GM23248 (cell line): ENCODE results near the gene TUBAL3. TPM values are rescaled to one million over a fixed set of nuclear protein-coding genes. Genes with fewer than 3 reads are reported as not detected.

Source experiments
- DNase-seq: peaks from one replicate; pipeline ENCODE4 v3.0.0-alpha.2; 2015
- H2AFZ ChIP-seq: fragments of 200-600 bp; sonication (generic); 2 replicates; pipeline ENCODE4 v1.6.1; 2016; ENCODE audit warnings: antibody characterized with exemption
- H3F3A ChIP-seq: fragments of 200-600 bp; sonication (generic); 2 replicates; pipeline ENCODE4 v1.6.1; 2016; ENCODE audit warnings: mild to moderate bottlenecking, antibody characterized with exemption, mixed run types; ENCODE audit not compliant: insufficient read depth
- H3K27ac ChIP-seq: fragments of 200-600 bp; sonication (generic); 2 replicates; pipeline ENCODE4 v1.5.1; 2016; ENCODE audit warnings: mild to moderate bottlenecking
- H3K27me3 ChIP-seq: fragments of 200-600 bp; sonication (generic); replicated peaks from 2 replicates; pipeline ENCODE4 v1.6.1; 2016; ENCODE audit warnings: mild to moderate bottlenecking; ENCODE audit not compliant: insufficient read depth
- H3K36me3 ChIP-seq: fragments of 200-600 bp; sonication (generic); 2 replicates; pipeline ENCODE4 v1.6.1; 2016; ENCODE audit warnings: low read depth, mild to moderate bottlenecking
- H3K4me1 ChIP-seq: fragments of 200-600 bp; sonication (generic); 2 replicates; pipeline ENCODE4 v1.6.1; 2016; ENCODE audit warnings: mild to moderate bottlenecking; ENCODE audit not compliant: insufficient read depth
- H3K4me2 ChIP-seq: fragments of 200-600 bp; sonication (generic); one replicate; pipeline ENCODE4 v1.6.1; 2016; ENCODE audit warnings: mild to moderate bottlenecking; ENCODE audit not compliant: unreplicated experiment
- H3K4me3 ChIP-seq: fragments of 200-600 bp; sonication (generic); 2 replicates; pipeline ENCODE4 v1.5.1; 2016; ENCODE audit warnings: mild to moderate bottlenecking
- H3K79me2 ChIP-seq: fragments of 200-600 bp; sonication (generic); 2 replicates; pipeline ENCODE4 v1.6.1; 2016; ENCODE audit warnings: mild to moderate bottlenecking; ENCODE audit not compliant: insufficient read depth
- H3K9ac ChIP-seq: fragments of 200-600 bp; sonication (generic); 2 replicates; pipeline ENCODE4 v1.6.1; 2016; ENCODE audit warnings: mild to moderate bottlenecking
- H3K9me2 ChIP-seq: fragments of 200-600 bp; sonication (generic); 2 replicates; pipeline ENCODE4 v1.6.1; 2016; ENCODE audit warnings: mixed run types, mild to moderate bottlenecking, moderate library complexity; ENCODE audit not compliant: insufficient read depth
- H3K9me3 ChIP-seq: fragments of 200-600 bp; sonication (generic); one replicate; pipeline ENCODE4 v1.6.1; 2017; ENCODE audit warnings: low read depth
- H4K20me1 ChIP-seq: fragments of 200-600 bp; sonication (generic); 2 replicates; pipeline ENCODE4 v1.6.0; 2016; ENCODE audit not compliant: insufficient read depth
- EZH2 ChIP-seq: fragments of 200-600 bp; sonication (generic); IDR thresholded peaks from 2 replicates; pipeline ENCODE4 v1.6.1; 2018; ENCODE audit warnings: antibody characterized with exemption, mild to moderate bottlenecking; ENCODE audit not compliant: insufficient read depth, poor library complexity, severe bottlenecking
- EZH2phosphoT487 ChIP-seq: fragments of 200-600 bp; sonication (generic); IDR thresholded peaks from 2 replicates; pipeline ENCODE4 v1.6.1; 2018; ENCODE audit warnings: antibody characterized with exemption, moderate library complexity, mild to moderate bottlenecking, low read depth; ENCODE audit not compliant: insufficient read depth
- WGBS, 2 experiments: methylation state at CpG; one replicate each; pipeline ENCODE4 v1.1.6; 2015 to 2017; ENCODE audit warnings: low lambda C conversion rate in 2 of 2, low coverage in 1 of 2; ENCODE audit errors: missing lambda C conversion rate in 2 of 2; 5-methylcytosine and 5-hydroxymethylcytosine counted together
- in situ Hi-C: fragments of 300-500 bp; cut with MboI; formaldehyde crosslinking; loops from 2 replicates; pipeline ENCODE4 v1.15.0; 2020
- polyA plus RNA-seq: library from polyadenylated mRNA; unstranded; fragments of >200 nt; fragmentation: Nextera tagmentation; extraction: Ambion mirVana; gene quantifications from 2 replicates; pipeline ENCODE4 v1.2.1, GENCODE V29; 2016
- total RNA-seq: library from RNA; depleted of rRNA; stranded (reverse); fragments of >200 nt; shearing (Covaris generic); gene quantifications from 2 replicates; pipeline ENCODE4 v1.2.3, GENCODE V29; 2014

Gene TUBAL3
- total and polyA plus RNA-seq, 2 experiments from 2014 or later, result not detected

GRCh38 chr10:5396556-5397300 is 7.9 kb downstream of the TUBAL3 start:
- Histone ChIP-seq H3K9me3 (no peaks in the 10 kb centered on the region), H2AFZ (no peak overlapping the region), H3K79me2 (no peaks in the 10 kb centered on the region), H3K36me3 (no peaks in the 10 kb centered on the region), H3F3A (no peaks in the 10 kb centered on the region), H3K4me3 (no peak overlapping the region), H3K9me2 (no peaks in the 10 kb centered on the region), H3K4me1 (no peaks in the 10 kb centered on the region), H4K20me1 (no peaks in the 10 kb centered on the region), H3K27ac (no peak overlapping the region), H3K4me2 (no peak overlapping the region), H3K27me3 (peaks cover 9% of the 10 kb centered on the region), H3K9ac (no peak overlapping the region)
- no peak for DNase-seq
- TF ChIP-seq EZH2 (no peak), EZH2phosphoT487 (no peak)
- 66 to 71% methylated on average over 12 of the region's 12 CpGs for WGBS, 2 experiments
- in situ Hi-C loops, result no loop called here

GRCh38 chr10:5395168-5395567 is 9.5 kb downstream of the TUBAL3 start:
- no peak for TF ChIP-seq EZH2
- no peak for TF ChIP-seq EZH2phosphoT487
- H3K9me3 ChIP-seq, result peaks cover 7% of the 10 kb centered on the region
- no peaks in the 10 kb centered on the region for H3F3A ChIP-seq
- WGBS, 2 experiments, result 79 to 81% methylated on average over 16 to 18 of the region's 18 CpGs
- no peaks in the 10 kb centered on the region for H3K36me3 ChIP-seq
- H3K4me2 ChIP-seq, result no peak overlapping the region
- in situ Hi-C loops, result no loop called here
- H3K27me3 ChIP-seq, result peaks cover 9% of the 10 kb centered on the region
- no peak overlapping the region for H2AFZ ChIP-seq
- H3K27ac ChIP-seq, result no peak overlapping the region
- no peaks in the 10 kb centered on the region for H3K79me2 ChIP-seq
- no peaks in the 10 kb centered on the region for H3K9me2 ChIP-seq
- no peak for DNase-seq
- H3K4me1 ChIP-seq, result no peaks in the 10 kb centered on the region
- H3K4me3 ChIP-seq, result no peak overlapping the region
- H4K20me1 ChIP-seq, result no peaks in the 10 kb centered on the region
- no peak overlapping the region for H3K9ac ChIP-seq

- no peaks in the 10 kb centered on the region for H3K36me3 ChIP-seq
- no peak for DNase-seq
- H3K79me2 ChIP-seq, result no peaks in the 10 kb centered on the region
- 68 to 70% methylated on average over 14 of the region's 14 CpGs for WGBS, 2 experiments
- no peaks in the 10 kb centered on the region for H4K20me1 ChIP-seq
- in situ Hi-C loops, result no loop called here
- no peak overlapping the region for H3K4me3 ChIP-seq
- H3K4me2 ChIP-seq, result no peak overlapping the region
- H3K9me2 ChIP-seq, result no peaks in the 10 kb centered on the region
- no peaks in the 10 kb centered on the region for H3F3A ChIP-seq
- H2AFZ ChIP-seq, result no peak overlapping the region
- peaks cover 14% of the 10 kb centered on the region for H3K9me3 ChIP-seq
- no peak overlapping the region for H3K27ac ChIP-seq
- no peaks in the 10 kb centered on the region for H3K4me1 ChIP-seq
- H3K9ac ChIP-seq, result no peak overlapping the region
- TF ChIP-seq EZH2phosphoT487 (no peak), EZH2 (no peak)
- peaks cover 9% of the 10 kb centered on the region for H3K27me3 ChIP-seq
Measured at GRCh38 chr10:5393529-5393928, 11.1 kb downstream of the TUBAL3 start.

- DNase-seq, result no peak
- H3K4me1 ChIP-seq, result no peaks in the 10 kb centered on the region
- no peaks in the 10 kb centered on the region for H4K20me1 ChIP-seq
- no peak overlapping the region for H3K4me2 ChIP-seq
- no peak overlapping the region for H2AFZ ChIP-seq
- in situ Hi-C loops, result no loop called here
- WGBS, 2 experiments, result 67 to 72% methylated on average over 3 of the region's 3 CpGs
- no peaks in the 10 kb centered on the region for H3K79me2 ChIP-seq
- H3K27me3 ChIP-seq, result no peaks in the 10 kb centered on the region
- no peak overlapping the region for H3K4me3 ChIP-seq
- H3K27ac ChIP-seq, result no peak overlapping the region
- H3K9ac ChIP-seq, result no peak overlapping the region
- TF ChIP-seq EZH2phosphoT487, result no peak
- no peaks in the 10 kb centered on the region for H3F3A ChIP-seq
- H3K9me2 ChIP-seq, result no peaks in the 10 kb centered on the region
- H3K36me3 ChIP-seq, result no peaks in the 10 kb centered on the region
- H3K9me3 ChIP-seq, result peaks cover 14% of the 10 kb centered on the region
Measured at GRCh38 chr10:5391790-5392189, 12.8 kb downstream of the TUBAL3 start.
